Measurements from ENCODE around the gene CALN1.

GRCh38 chr7:72040641-72041040, 371.5 kb downstream of the CALN1 start:
- TF ChIP-seq CTCF (IDR thresholded peaks at IDR 0.05) (no peak), POLR2A (IDR thresholded peaks at IDR 0.05) (no peak), POLR2AphosphoS5 (IDR thresholded peaks at IDR 0.05) (no peak)

All from gastroesophageal sphincter (tissue), 3 donors.